ENCODE data around the gene TBKBP1. TPM values are rescaled to one million over a fixed set of nuclear protein-coding genes. Genes with fewer than 3 reads are reported as not detected.
A peak's percentile ranks its signal among the peaks of the same experiment; 100 is the strongest.

The TBKBP1 gene
- total RNA-seq, 1 experiment from 2014 or later: 9.0 TPM

- no peak overlapping the region for H2AFZ ChIP-seq (ENCODE audit: low read length)
- no peaks in the 10 kb centered on the region for H3K9me2 ChIP-seq (replicated peaks; ENCODE audit: low read length)
- peak overlapping the region; percentile 84 for H3K4me3 ChIP-seq (ENCODE audit: low read length)
- no peaks in the 10 kb centered on the region for H3K9me3 ChIP-seq (ENCODE audit: low read length)
- no peaks in the 10 kb centered on the region for H3F3A ChIP-seq (ENCODE audit: low read length, unreplicated experiment)
- ChIA-PET CTCF (no interaction called here), POLR2A (ENCODE audit: unreplicated experiment) (interaction anchor here (0.6 kb wide), 1 partner anchor 528 kb away, joined by 6 read pairs; no protein-coding TSS in a partner anchor)
- intact Hi-C loops (cut with micrococcal nuclease): no loop called here
- no peak for DNase-seq
- H3K4me2 ChIP-seq (ENCODE audit: low read length): peak overlapping the region; percentile 93
- H3K36me3 ChIP-seq (ENCODE audit: low read depth, low read length): peaks cover 61% of the 10 kb centered on the region
- ATAC-seq: no peak
- H3K9ac ChIP-seq (ENCODE audit: low read length): no peak overlapping the region
- H3K27me3 ChIP-seq (ENCODE audit: low read length): no peaks in the 10 kb centered on the region
- H3K4me1 ChIP-seq (ENCODE audit: insufficient read depth, low read length): peaks cover 45% of the 10 kb centered on the region
- TF ChIP-seq EZH2phosphoT487 (IDR thresholded peaks at IDR 0.05; ENCODE audit: borderline replicate concordance, low read length): no peak
- TF ChIP-seq, protein P1, sequence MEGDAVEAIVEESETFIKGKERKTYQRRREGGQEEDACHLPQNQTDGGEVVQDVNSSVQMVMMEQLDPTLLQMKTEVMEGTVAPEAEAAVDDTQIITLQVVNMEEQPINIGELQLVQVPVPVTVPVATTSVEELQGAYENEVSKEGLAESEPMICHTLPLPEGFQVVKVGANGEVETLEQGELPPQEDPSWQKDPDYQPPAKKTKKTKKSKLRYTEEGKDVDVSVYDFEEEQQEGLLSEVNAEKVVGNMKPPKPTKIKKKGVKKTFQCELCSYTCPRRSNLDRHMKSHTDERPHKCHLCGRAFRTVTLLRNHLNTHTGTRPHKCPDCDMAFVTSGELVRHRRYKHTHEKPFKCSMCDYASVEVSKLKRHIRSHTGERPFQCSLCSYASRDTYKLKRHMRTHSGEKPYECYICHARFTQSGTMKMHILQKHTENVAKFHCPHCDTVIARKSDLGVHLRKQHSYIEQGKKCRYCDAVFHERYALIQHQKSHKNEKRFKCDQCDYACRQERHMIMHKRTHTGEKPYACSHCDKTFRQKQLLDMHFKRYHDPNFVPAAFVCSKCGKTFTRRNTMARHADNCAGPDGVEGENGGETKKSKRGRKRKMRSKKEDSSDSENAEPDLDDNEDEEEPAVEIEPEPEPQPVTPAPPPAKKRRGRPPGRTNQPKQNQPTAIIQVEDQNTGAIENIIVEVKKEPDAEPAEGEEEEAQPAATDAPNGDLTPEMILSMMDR (conservative IDR thresholded peaks at IDR 0.05; ENCODE audit: low read depth, low read length): no peak
- TF ChIP-seq EZH2 (IDR thresholded peaks at IDR 0.05; ENCODE audit: low read length, unreplicated experiment): no peak
- no peak overlapping the region for H3K27ac ChIP-seq (ENCODE audit: low read length)
- H3K79me2 ChIP-seq (ENCODE audit: low read length): peaks cover 77% of the 10 kb centered on the region
- peaks cover 53% of the 10 kb centered on the region for H4K20me1 ChIP-seq (ENCODE audit: low read length)
- no TSS peak for BruUV-seq (replicated peaks)
Observed at GRCh38 chr17:47652570-47652969, 41.4 kb upstream of the TBKBP1 start.

DNA sequence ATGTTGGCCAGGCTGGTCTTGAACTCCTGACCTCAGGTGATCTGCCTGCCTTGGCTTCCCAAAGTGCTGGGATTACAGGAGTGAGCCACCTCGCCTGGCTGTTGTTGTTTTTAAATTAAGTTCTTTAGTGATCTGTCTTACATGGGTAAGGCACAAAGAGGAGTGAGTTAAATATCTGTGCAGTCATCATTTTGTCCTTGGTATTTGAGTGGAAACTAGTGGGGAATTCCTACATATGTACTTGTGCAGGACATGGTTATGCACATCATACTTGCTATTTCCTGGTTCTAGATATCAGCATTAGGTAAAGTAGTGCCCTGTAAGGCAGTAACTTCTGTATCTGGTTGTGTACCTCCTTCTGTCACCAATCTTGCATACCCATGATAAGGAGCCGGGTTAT is 40.5 kb upstream of the TBKBP1 start:
- H3K4me1 ChIP-seq (ENCODE audit: insufficient read depth, low read length): peaks cover 43% of the 10 kb centered on the region
- ATAC-seq (no peak), DNase-seq (no peak)
- H3K4me3 ChIP-seq (ENCODE audit: low read length): 0 out of 2 replicates have a peak overlapping the region, but pooled peaks have one; percentile 4
- peaks cover 84% of the 10 kb centered on the region for H3K79me2 ChIP-seq (ENCODE audit: low read length)
- POLR2A ChIA-PET (ENCODE audit: unreplicated experiment): no interaction called here
- peaks cover under 1% of the 10 kb centered on the region for H3F3A ChIP-seq (ENCODE audit: low read length, unreplicated experiment)
- no TSS peak for BruUV-seq (replicated peaks)
- no peak overlapping the region for H3K27ac ChIP-seq (ENCODE audit: low read length)
- H3K4me2 ChIP-seq (ENCODE audit: low read length): peak overlapping the region; percentile 11; the same call in 1 of the 2 replicates
- TF ChIP-seq EZH2phosphoT487 (IDR thresholded peaks at IDR 0.05; ENCODE audit: borderline replicate concordance, low read length): no peak
- TF ChIP-seq, protein P1 (conservative IDR thresholded peaks at IDR 0.05; ENCODE audit: low read depth, low read length): no peak
- peaks cover 62% of the 10 kb centered on the region for H4K20me1 ChIP-seq (ENCODE audit: low read length)
- CTCF ChIA-PET: no interaction called here
- H2AFZ ChIP-seq (ENCODE audit: low read length): no peak overlapping the region
- H3K36me3 ChIP-seq (ENCODE audit: low read depth, low read length): peaks cover 70% of the 10 kb centered on the region
- H3K27me3 ChIP-seq (ENCODE audit: low read length): no peaks in the 10 kb centered on the region
- H3K9me2 ChIP-seq (replicated peaks; ENCODE audit: low read length): no peaks in the 10 kb centered on the region
- H3K9me3 ChIP-seq (ENCODE audit: low read length): no peaks in the 10 kb centered on the region
- intact Hi-C loops (cut with micrococcal nuclease): no loop called here
- no peak overlapping the region for H3K9ac ChIP-seq (ENCODE audit: low read length)

- Histone ChIP-seq H3K79me2 (ENCODE audit: low read length) (peaks cover 85% of the 10 kb centered on the region), H4K20me1 (ENCODE audit: low read length) (peaks cover 67% of the 10 kb centered on the region), H3K9ac (ENCODE audit: low read length) (no peak overlapping the region), H3K4me1 (ENCODE audit: insufficient read depth, low read length) (peaks cover 37% of the 10 kb centered on the region), H3K36me3 (ENCODE audit: low read depth, low read length) (peaks cover 78% of the 10 kb centered on the region), H3K27ac (ENCODE audit: low read length) (no peak overlapping the region), H3K9me3 (ENCODE audit: low read length) (no peaks in the 10 kb centered on the region), H3F3A (ENCODE audit: low read length, unreplicated experiment) (peaks cover 3% of the 10 kb centered on the region), H3K27me3 (ENCODE audit: low read length) (no peaks in the 10 kb centered on the region), H2AFZ (ENCODE audit: low read length) (no peak overlapping the region), H3K4me3 (ENCODE audit: low read length) (no peak overlapping the region), H3K4me2 (ENCODE audit: low read length) (peak overlapping the region; percentile 5), H3K9me2 (replicated peaks; ENCODE audit: low read length) (no peaks in the 10 kb centered on the region)
- TF ChIP-seq, protein P1 (conservative IDR thresholded peaks at IDR 0.05; ENCODE audit: low read depth, low read length): no peak
- TF ChIP-seq EZH2phosphoT487 (IDR thresholded peaks at IDR 0.05; ENCODE audit: borderline replicate concordance, low read length) (no peak), EZH2 (IDR thresholded peaks at IDR 0.05; ENCODE audit: low read length, unreplicated experiment) (no peak)
- ChIA-PET CTCF (interaction anchor here (0.6 kb wide), 1 partner anchor 292 kb away, joined by 4 read pairs; no protein-coding TSS in a partner anchor), POLR2A (ENCODE audit: unreplicated experiment) (no interaction called here)
- ATAC-seq: no peak
- no TSS peak for BruUV-seq (replicated peaks)
- DNase-seq: no peak
- intact Hi-C loops (cut with micrococcal nuclease): no loop called here
Observed at GRCh38 chr17:47654991-47655390, 39.0 kb upstream of the TBKBP1 start.

All from PC-3 (cell line).